Iris pigment epithelial cell (primary cell): ENCODE measurements around the gene AUTS2.
"Not testable (repeated sequence)": the region's sequence is repeated elsewhere in the genome, so short reads cannot be mapped to it uniquely, and the experiment has no call there.

Experiments used
- DNase-seq: peaks from one replicate; pipeline ENCODE4 v3.0.0-alpha.2; 2011; ENCODE audit warnings: low read depth

Gene AUTS2

DNA sequence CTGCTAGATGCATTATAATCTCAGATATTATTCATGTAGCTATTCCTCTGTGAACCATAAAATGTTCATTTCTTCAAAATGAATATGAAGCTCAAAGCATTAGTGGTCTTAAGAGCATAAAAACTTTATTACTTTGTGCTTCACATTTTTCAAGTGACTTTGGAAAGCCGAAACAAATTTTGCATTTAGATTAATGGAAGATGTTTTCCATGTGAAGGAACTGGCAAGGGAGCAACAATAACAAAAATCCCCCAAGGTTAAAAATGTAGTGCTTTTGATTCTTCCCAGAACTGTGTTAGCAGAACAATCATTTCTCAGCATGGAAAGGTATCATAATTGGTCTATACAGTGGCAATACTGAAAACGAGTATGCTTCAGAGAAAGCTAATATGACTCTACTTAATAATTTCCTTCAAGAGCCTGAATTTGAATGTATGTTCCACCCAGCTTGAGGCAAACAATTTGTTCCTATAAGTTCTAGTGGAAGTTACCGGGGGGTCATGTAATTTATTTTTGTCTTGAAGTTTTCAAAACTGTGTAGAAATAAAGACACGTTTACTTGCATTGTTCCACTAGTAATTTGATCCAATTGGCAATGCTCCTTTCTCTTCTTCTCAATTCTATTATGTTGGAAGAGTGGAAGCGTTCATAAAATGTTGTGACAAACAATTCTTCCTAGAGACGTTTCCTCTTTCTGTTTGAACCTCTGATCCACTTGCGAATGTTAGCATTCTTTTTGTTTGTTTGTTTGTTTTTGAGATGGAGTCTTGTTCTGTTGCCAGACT lies 665.4 kb downstream of the AUTS2 start:
- no peak for DNase-seq

DNA sequence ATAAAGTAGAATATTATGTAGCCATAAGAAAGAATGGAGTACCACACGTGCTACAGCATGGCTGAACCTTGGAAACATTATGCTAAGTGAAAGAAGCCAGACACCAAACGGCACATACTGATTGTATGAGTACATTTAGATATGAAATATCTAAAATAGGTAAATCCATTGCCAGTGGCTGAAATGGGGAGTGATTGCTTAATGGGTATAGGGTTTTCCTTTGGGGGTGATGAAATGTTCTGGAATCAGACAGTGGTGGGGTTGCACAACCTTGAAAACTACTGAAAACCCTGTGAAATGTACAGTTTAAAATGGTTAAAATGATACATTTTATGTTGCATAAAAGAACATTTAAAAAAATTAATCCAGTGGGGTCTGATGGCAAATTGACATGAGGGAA lies 667.9 kb downstream of the AUTS2 start:
- DNase-seq = no peak

GRCh38 chr7:70267381-70268120 lies 669.3 kb downstream of the AUTS2 start:
- no peak for DNase-seq

- no peak for DNase-seq
These were observed 669.9 kb downstream of the AUTS2 start for GRCh38 chr7:70268179-70268578.

DNA sequence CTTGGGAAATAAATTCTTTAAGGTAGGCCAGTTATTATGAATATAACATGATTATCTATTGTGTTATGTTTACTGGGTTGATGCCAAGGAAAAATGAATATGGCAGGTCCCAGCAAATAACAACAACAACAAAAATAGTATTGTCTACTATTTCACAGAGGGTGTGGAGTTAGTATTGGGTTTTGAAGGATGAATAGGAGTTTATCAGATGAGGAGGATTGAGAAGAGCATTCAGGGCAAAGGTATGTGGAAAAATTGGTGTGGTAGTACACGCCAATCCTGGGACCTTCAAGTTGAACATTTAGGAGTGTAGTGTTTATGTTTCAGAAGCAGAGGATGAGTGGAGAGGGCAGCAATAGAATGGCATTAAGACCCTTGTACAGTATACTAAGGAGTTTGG lies 671.9 kb downstream of the AUTS2 start:
- no peak for DNase-seq

- DNase-seq = peak; percentile 1
These were observed 673.4 kb downstream of the AUTS2 start for GRCh38 chr7:70271617-70272081.

- not testable (repeated sequence) for DNase-seq
These were observed 677.3 kb downstream of the AUTS2 start for GRCh38 chr7:70275570-70275969.

DNA sequence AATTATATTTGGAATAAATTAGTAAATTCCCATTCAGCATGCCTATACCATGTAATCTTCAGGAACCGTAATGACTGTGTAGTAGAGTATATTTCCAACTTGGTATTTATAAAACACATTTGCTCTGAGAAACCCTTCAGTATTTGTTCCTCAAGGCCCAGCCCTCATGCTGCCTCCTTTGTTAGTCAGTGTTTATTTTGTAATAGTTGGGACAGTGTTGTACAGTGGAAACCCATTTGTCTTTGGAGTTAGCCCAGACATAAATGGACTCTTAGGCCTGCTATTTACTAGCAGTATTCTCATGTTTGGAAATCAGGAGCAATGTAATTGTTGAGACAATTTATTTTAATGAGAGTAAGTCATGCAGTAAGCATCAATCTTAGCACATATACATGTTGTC lies 686.9 kb downstream of the AUTS2 start:
- no peak for DNase-seq

DNA sequence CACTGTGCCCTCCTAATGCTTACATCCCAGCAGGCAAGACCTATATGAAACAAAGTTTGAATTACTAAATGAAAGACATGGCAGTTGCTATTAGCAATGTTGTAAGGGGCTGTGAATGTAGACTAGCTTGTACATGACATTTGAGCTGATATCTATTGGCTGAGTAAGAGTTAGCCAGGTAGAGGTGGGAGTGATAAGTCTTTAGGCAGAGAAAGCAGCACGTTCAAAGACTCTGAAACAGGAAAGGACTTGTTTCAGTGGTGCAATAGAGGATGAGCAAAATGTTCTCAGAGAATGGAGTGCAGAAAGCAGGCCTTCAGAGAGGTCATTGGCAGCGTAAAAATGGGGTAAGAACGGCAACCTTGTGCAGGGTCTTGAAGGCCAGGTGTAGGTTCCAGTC lies 687.6 kb downstream of the AUTS2 start:
- DNase-seq = no peak

DNA sequence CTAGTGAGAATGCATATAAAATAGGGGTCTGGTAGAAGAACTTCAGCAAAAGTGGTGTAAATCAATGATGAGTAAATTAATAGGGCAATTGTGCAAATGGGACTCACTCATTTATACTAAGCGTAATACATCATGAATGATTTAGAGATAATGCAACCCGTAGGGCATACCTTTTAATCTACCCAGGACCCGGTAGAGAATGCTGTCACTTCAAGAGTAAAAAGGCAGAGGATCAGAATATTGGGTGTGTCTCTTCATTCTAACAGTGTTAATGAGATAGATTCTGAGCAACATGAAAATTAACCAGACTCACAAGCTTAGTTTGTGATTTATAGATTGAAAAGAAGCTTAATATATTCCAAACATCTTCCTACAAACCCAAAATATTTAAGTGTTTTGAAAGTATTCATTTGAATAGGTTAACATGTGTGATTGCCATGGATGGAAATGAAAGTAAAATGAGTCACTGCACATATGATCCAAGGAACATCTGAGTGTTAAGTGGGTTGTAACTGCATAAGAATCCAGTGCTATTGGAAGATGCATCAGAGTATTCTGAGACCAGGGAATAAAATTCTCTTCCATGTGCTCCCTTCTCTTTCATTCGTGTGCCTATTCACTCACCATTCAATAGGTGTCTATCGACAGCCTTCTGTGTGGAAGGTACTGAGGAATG lies 690.6 kb downstream of the AUTS2 start:
- DNase-seq = peak; percentile 9

DNA sequence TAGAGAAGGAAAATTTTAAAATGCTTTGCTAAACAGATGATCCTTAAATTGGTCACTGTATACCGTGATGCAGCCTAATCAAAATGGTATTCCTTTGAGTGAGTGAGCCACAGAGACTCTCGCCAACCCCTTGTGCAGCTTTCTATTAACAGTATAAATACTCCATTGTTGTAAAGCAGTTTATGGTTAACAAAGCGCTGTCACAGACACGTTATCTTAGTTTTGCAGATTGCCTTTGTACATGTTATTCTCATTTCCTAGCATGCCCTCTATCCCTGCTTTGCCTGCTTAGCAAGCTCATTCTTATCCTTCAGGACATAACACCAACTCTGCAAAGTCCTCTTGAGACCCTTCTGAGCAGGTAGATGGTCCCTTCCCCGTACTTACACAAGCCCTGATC lies 694.4 kb downstream of the AUTS2 start:
- no peak for DNase-seq

DNA sequence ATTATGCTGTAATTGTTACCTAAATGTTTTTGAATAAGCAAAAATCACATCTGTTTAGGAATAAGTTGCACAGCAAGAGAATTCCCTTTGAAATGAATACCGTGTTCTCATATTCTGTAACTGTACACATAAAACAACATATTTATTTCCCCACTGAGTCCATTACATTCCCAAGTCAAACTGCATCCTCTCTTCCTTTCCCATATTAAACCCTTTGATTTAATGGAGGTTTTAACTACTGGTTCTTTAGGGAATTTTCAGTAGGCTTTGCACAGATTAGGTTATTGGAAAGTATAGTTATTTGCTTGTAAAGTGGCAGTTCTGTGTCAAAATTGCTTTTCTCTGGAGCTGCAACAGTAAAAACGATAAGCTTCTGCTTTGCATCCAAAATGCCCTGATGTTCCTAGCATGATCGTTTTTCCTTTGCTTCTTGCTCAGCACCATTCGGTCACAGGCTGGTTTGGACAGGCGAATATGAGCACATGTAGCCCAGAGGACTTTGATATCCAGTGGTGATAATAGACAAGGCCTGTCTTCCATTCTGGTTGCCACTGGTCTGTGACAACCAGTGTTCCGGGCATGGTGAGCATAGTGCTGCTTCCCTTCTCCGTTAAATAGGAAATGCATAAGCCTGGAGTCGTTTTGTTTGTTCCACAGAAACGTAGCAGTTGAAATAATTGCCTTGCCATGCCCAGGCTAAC lies 696.1 kb downstream of the AUTS2 start:
- no peak for DNase-seq

DNA sequence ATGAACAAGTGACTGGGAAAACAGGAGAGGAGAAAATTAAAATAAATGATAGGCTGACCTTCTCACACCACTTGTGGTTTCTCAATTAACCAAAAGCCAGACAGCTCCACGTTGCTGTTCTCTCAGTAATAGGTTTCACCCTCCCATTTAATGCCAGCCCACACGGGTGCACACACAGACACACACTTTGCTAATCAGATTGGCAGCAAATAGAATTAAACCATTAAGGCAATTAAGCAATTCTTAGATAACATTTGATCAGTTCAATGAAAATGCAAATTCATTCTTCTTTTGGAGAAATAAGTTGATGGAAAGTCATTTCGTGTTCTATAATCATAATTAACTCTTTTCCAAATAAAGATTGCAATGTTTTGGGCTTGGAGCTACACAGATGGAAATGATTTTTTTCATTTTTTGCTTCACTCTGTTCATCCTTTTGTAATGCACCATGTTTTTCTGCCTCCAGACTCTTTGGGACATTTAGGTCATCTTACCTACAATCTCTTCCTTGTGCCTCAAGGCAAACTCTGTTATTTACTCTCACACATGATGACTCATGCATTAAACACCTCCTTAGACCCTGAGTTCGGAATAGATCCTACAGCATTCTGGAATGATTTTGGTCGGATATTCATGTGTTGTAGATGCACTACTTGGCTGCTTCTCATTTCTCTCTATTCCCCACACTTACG lies 700.7 kb downstream of the AUTS2 start:
- no peak for DNase-seq

GRCh38 chr7:70299472-70299807 lies 701.2 kb downstream of the AUTS2 start:
- DNase-seq = no peak

- no peak for DNase-seq
These were observed 703.5 kb downstream of the AUTS2 start for GRCh38 chr7:70301673-70302185.

DNA sequence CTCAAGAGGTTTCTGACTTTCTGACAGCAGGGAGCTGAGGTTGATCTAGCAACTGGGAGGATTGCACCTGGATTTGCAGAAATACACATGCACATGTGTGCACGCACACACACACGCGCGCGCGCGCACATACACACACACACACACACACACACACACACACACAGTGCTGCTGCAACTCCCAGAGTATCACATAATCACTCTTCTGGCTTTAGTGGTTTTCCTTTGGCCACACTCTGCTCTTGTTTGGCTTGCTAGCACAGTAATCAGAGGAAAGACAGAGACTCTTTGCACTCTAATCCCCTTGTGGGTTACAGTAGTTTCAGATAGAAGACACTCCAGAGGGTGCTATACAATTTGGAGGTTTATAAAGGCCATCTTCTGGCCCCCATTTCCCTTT lies 705.0 kb downstream of the AUTS2 start:
- no peak for DNase-seq

DNA sequence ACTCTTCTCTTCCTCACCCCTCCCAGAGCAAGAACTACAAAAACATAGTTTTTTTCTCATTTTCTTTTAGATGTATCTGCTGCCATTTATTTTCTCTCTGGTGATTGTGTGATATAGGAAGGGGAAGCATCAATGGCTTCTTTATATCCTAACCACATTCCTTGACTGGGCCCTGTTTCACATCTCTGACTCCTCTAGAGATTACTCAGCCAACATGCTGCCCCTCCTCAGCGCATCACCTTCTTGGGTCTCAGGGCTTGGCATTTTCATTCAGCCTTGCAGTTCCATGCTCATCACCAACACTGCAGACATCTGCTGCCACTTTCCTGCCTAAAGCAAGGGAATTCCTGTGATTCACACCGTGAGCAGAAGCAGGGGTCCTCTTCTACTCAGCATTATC lies 705.5 kb downstream of the AUTS2 start:
- no peak for DNase-seq

- no peak for DNase-seq
These were observed 707.9 kb downstream of the AUTS2 start for GRCh38 chr7:70306173-70306572.

GRCh38 chr7:70307544-70308106 lies 709.4 kb downstream of the AUTS2 start:
- peak; percentile 1 for DNase-seq

DNA sequence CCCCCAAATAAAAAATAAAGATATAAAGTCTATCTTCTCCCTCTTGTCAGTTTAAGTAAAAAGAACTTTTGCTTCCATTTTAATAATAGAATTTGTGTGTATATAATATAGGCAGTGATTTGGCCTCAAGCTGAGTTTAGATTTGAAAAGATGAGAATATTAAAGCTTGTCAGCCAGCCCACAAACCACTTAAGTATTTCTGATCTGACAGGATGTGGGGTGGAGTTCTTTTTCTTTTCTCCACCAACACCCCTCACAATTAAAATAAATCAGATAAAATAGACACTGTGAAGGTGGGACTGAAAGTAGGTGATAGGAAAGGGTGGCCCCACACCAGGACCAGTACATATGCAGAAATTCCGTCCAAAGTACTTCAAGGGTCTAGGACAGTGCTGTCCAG lies 714.1 kb downstream of the AUTS2 start:
- no peak for DNase-seq

DNA sequence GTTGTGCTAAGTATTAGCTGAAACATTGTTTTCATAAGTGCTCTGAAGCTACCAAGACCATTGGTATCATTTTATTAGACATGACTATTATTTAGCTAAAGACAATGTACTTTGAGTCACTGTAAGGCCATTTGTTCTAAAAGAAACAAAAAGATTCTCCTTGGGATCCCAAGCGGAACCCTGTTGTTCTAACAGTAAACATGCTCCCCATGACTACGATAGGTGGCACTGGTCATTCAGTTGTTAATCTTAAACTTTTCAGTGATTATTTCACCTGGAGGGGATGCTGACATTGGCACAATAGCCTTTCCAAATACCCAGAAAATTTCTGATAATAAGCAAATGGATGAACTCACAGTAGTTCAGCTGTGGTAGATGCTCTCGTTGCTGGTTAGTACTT lies 715.0 kb downstream of the AUTS2 start:
- DNase-seq = no peak
